ENCODE data around the gene PRKN. TPM values are rescaled to one million over a fixed set of nuclear protein-coding genes. Genes with fewer than 3 reads are reported as not detected.

The PRKN gene
- total and polyA plus RNA-seq, 2 donors (not counting 1 experiment from before 2014, with no cell fraction given): 0.43 to 4.6 TPM

- no peak overlapping the region for H3K4me2 ChIP-seq (ENCODE audit: extremely low read depth, insufficient read depth, low read length)
- H3K4me1 ChIP-seq (ENCODE audit: control insufficient read depth, extremely low read depth, insufficient read depth, low read length): no peaks in the 10 kb centered on the region
- H2AFZ ChIP-seq (ENCODE audit: low read length): no peak overlapping the region
- no peak overlapping the region for H3K9ac ChIP-seq (ENCODE audit: insufficient read depth, low read length)
- no peaks in the 10 kb centered on the region for H3K27me3 ChIP-seq (ENCODE audit: control insufficient read depth, insufficient read depth, low read length)
- H3K79me2 ChIP-seq (ENCODE audit: control insufficient read depth, insufficient read depth, low read length): no peaks in the 10 kb centered on the region
- H3K9me3 ChIP-seq (ENCODE audit: control insufficient read depth, insufficient read depth, low read depth, low read length): no peaks in the 10 kb centered on the region
- no peaks in the 10 kb centered on the region for H4K20me1 ChIP-seq (ENCODE audit: control insufficient read depth, extremely low read depth, insufficient read depth, low read length)
- no peak for DNase-seq (ENCODE audit: low read depth in 2 of 2)
- no peak overlapping the region for H3K27ac ChIP-seq (ENCODE audit: insufficient read depth, low read length)
- H3K4me3 ChIP-seq (replicated peaks in 1 of 4; ENCODE audit: control extremely low read depth in 1 of 4, insufficient read depth in 1 of 4, low read depth in 3 of 4, low read length in 4 of 4): no peak overlapping the region
- TF ChIP-seq, protein P1, sequence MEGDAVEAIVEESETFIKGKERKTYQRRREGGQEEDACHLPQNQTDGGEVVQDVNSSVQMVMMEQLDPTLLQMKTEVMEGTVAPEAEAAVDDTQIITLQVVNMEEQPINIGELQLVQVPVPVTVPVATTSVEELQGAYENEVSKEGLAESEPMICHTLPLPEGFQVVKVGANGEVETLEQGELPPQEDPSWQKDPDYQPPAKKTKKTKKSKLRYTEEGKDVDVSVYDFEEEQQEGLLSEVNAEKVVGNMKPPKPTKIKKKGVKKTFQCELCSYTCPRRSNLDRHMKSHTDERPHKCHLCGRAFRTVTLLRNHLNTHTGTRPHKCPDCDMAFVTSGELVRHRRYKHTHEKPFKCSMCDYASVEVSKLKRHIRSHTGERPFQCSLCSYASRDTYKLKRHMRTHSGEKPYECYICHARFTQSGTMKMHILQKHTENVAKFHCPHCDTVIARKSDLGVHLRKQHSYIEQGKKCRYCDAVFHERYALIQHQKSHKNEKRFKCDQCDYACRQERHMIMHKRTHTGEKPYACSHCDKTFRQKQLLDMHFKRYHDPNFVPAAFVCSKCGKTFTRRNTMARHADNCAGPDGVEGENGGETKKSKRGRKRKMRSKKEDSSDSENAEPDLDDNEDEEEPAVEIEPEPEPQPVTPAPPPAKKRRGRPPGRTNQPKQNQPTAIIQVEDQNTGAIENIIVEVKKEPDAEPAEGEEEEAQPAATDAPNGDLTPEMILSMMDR (conservative IDR thresholded peaks at IDR 0.05 in 1 of 2, IDR thresholded peaks at IDR 0.05 in 1 of 2; ENCODE audit: low read depth in 1 of 2, low read length in 2 of 2): no peak
- no peak for TF ChIP-seq EZH2 (IDR thresholded peaks at IDR 0.05; ENCODE audit: low read length, missing control alignments)
- H3K36me3 ChIP-seq (ENCODE audit: control insufficient read depth, insufficient read depth, low read length): no peaks in the 10 kb centered on the region
Measured at GRCh38 chr6:161302949-161303348, 1424.6 kb downstream of the PRKN start.

DNA sequence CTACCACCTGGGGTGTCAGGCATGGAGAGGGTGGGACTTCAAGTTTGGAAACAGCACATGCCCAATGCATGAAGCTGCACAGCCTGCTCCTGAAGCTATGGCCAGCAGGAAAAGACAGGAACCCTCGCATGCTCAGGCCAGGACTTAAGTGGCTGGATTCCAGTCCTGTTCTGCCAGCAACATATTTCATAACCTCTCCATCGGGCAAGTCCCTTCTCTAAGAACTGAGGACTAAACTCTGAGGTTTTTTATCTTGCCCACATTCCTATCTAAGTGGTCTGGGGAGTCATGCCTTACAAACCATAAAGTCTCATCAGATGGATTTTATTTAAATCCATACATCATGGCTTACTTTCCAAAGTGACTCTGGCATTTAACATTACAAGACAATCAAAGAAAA lies 1426.2 kb downstream of the PRKN start:
- Histone ChIP-seq H3K9me3 (ENCODE audit: control insufficient read depth, insufficient read depth, low read depth, low read length) (no peaks in the 10 kb centered on the region), H3K27me3 (ENCODE audit: control insufficient read depth, insufficient read depth, low read length) (no peaks in the 10 kb centered on the region), H4K20me1 (ENCODE audit: control insufficient read depth, extremely low read depth, insufficient read depth, low read length) (no peaks in the 10 kb centered on the region), H3K9ac (ENCODE audit: insufficient read depth, low read length) (no peak overlapping the region), H3K79me2 (ENCODE audit: control insufficient read depth, insufficient read depth, low read length) (no peaks in the 10 kb centered on the region), H3K27ac (ENCODE audit: insufficient read depth, low read length) (no peak overlapping the region), H3K4me3 (replicated peaks in 1 of 4; ENCODE audit: control extremely low read depth in 1 of 4, insufficient read depth in 1 of 4, low read depth in 3 of 4, low read length in 4 of 4) (no peak overlapping the region), H2AFZ (ENCODE audit: low read length) (no peak overlapping the region), H3K4me1 (ENCODE audit: control insufficient read depth, extremely low read depth, insufficient read depth, low read length) (no peaks in the 10 kb centered on the region), H3K36me3 (ENCODE audit: control insufficient read depth, insufficient read depth, low read length) (no peaks in the 10 kb centered on the region), H3K4me2 (ENCODE audit: extremely low read depth, insufficient read depth, low read length) (no peak overlapping the region)
- TF ChIP-seq, protein P1 (conservative IDR thresholded peaks at IDR 0.05 in 1 of 2, IDR thresholded peaks at IDR 0.05 in 1 of 2; ENCODE audit: low read depth in 1 of 2, low read length in 2 of 2): no peak
- TF ChIP-seq EZH2 (IDR thresholded peaks at IDR 0.05; ENCODE audit: low read length, missing control alignments): no peak
- peak; percentile 84 to 87 for DNase-seq (ENCODE audit: low read depth in 2 of 2)

DNA sequence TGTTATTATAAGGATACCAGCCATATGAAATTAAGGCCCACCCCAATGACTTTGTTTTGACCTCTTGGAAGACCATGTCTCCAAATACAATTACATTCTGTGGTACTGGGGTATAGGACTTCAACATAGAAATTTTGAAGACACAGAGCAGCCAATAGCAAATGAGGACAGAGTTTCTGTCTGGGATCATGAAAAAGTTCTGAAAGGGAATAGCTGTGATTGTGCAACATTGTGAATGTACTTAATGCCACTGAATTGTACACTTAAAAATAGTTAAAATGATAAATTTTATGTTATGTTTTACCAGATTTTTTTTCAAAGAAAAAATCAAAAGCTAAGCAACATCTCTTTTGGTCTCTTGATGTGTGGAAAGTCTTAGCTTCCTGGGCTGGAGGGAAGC lies 1426.7 kb downstream of the PRKN start:
- no peaks in the 10 kb centered on the region for H3K79me2 ChIP-seq (ENCODE audit: control insufficient read depth, insufficient read depth, low read length)
- H2AFZ ChIP-seq (ENCODE audit: low read length): no peak overlapping the region
- peak in 1 of 2 donors; percentile 47 for DNase-seq (ENCODE audit: low read depth in 2 of 2)
- no peaks in the 10 kb centered on the region for H3K9me3 ChIP-seq (ENCODE audit: control insufficient read depth, insufficient read depth, low read depth, low read length)
- H3K4me3 ChIP-seq (replicated peaks in 1 of 4; ENCODE audit: control extremely low read depth in 1 of 4, insufficient read depth in 1 of 4, low read depth in 3 of 4, low read length in 4 of 4): no peak overlapping the region
- no peak overlapping the region for H3K9ac ChIP-seq (ENCODE audit: insufficient read depth, low read length)
- no peaks in the 10 kb centered on the region for H3K36me3 ChIP-seq (ENCODE audit: control insufficient read depth, insufficient read depth, low read length)
- no peaks in the 10 kb centered on the region for H4K20me1 ChIP-seq (ENCODE audit: control insufficient read depth, extremely low read depth, insufficient read depth, low read length)
- H3K27ac ChIP-seq (ENCODE audit: insufficient read depth, low read length): no peak overlapping the region
- H3K4me1 ChIP-seq (ENCODE audit: control insufficient read depth, extremely low read depth, insufficient read depth, low read length): no peaks in the 10 kb centered on the region
- no peak overlapping the region for H3K4me2 ChIP-seq (ENCODE audit: extremely low read depth, insufficient read depth, low read length)
- no peaks in the 10 kb centered on the region for H3K27me3 ChIP-seq (ENCODE audit: control insufficient read depth, insufficient read depth, low read length)
- TF ChIP-seq, protein P1 (conservative IDR thresholded peaks at IDR 0.05 in 1 of 2, IDR thresholded peaks at IDR 0.05 in 1 of 2; ENCODE audit: low read depth in 1 of 2, low read length in 2 of 2): no peak
- TF ChIP-seq EZH2 (IDR thresholded peaks at IDR 0.05; ENCODE audit: low read length, missing control alignments): no peak

Measured in fibroblast of lung (primary cell).